HG03060 (cell line): Measurements from ENCODE around the gene NISCH.
"Not testable (repeated sequence)": the region's sequence is repeated elsewhere in the genome, so short reads cannot be mapped to it uniquely, and the experiment has no call there.

Experiments
- ATAC-seq: cut with Tn5 transposase; IDR thresholded peaks from one replicate; pipeline ENCODE4 v1.9.1; 2021; ENCODE audit warnings: low read depth, moderate number of reproducible peaks; ENCODE audit not compliant: unreplicated experiment

Gene NISCH

GRCh38 chr3:52523386-52524257 lies 68.2 kb downstream of the NISCH start:
- no peak for ATAC-seq

GRCh38 chr3:52524258-52524751 lies 68.9 kb downstream of the NISCH start:
- no peak for ATAC-seq

DNA sequence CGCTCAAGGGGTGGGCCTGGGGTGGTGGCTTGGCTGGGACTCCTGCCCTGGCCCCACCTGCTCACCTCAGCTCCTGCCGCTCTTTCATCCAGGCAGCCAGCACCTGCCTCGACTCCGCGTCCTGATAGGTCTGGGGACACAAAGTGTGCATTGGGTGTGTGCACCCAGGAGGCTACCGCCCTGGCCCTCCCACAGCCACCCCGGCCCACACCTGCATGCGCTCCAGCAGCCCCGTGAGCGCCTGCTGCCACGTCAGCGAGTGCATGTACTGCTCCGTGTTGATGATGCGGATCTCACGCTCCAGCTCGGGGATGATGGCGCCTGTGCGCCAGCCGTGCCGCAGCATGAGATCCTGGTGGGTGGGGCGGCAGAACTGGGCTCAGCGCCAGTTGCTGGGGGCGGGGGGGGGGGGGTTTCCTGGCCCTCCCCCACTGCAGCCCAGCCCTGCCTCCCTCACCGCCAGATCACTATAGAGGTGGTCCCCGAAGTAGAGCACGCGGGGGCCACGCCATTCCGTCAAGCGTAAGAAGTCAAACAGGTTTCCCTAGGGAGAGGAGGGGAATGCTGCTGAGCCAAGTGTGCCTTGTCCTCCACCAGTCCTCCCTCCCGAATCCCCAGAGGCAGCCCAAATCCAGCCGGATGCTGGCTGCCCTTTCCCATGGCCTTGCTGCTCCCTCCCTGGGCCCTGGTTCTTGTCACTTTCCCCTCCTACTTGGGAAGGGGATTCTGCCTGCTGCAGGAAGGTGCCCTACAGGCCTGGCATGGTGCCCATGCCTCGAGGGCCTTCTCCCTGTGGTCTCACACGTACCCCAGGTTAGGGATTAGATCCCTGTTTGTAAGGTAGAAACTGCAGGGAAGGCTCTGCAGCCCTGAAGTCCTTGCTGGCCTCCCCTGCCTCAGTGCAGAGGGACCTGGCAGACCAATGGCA lies 69.6 kb downstream of the NISCH start:
- ATAC-seq: no peak

DNA sequence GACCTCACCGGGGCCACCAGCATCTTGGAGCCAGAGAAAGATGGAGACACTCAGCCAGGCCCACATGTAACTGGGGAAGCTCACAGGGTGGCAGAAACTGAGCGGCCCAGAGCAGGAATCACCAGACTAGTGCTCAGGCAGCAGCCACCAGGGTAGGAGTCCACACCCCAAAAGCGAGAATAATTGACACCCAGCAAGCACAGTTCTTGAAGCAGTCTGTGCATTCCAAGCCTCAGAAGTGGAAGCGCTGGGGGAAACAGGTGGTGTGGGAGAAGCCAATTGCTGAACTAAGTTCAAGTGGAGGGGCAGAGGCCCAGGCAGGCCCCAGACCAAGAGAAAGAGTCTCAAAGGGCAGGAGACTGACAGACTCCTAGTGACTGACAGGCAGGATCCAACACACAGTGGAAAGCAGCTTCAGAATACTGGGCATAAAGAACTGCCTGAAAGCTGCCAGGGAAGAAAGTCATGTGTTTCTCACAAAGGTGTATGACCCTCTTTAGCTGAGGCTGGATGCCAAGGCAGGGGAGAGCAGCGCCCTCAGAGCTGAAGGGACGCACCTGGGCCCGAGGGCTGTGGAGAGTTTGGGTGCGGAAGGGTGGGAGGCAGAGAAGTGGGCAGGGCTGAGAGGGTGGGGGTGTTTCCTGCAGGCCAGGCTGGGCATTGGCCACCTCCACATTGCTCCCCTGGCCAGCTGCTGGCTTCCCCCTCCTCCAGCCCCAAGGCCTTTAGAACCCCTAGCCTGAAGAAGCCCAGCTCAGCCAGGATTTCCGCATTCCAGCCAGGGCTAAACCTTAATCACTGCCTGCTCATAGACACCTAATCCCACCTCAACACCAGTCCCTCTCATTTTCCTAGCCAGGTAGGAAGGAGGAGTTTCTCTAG lies 70.5 kb downstream of the NISCH start:
- no peak for ATAC-seq

DNA sequence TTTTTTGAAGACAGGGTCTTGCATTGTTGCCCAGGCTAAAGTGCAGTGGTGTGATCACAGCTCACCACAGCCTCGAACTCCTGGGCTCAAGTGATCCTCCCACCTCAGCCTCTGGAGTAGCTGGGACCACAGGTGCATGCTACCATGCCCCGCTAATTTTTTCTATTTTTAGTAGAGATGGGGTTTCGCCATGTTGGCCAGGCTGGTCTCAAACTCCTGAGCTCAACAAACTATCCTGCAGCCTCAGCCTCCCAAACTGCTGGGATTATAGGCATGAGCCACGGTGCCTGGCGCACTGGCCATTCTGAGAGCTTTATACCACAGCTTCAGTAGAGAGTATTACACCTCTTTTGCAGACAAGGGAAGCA lies 71.3 kb downstream of the NISCH start:
- not testable (repeated sequence) for ATAC-seq

DNA sequence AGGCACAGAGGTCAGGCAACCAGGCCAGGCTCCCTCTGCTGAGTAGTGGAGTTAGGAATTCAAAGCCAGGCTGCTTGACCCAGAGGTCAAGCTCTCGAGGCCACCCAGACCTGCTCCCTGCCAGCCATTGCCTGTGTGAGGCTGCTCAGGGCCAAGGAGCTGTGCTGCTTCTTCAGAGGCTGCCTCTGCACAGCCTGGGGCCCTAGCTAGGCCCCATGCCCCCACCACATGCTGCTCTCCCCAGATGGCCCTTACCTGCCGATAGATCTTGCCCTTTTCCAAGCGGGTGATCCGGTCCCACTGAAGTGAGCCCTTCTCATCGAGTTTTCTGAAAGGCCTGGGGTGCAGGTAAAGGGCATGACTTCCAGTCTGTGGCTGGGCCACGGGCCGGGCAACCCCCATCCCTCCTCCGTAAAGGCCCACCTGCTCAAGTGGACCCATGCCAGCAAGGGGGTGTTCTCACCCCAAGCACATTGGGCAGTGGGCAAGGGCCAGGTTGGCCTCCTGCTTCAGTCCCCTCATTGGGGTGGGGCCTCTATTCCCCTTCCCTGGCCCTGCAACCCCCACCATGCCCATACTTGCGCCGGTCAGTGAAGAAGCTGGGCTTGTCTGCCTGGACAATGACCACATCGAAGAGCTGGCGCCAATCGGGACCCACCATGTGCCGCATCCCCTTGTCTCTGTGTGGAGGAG lies 71.8 kb downstream of the NISCH start:
- no peak for ATAC-seq

GRCh38 chr3:52527732-52528585 lies 72.6 kb downstream of the NISCH start:
- ATAC-seq: no peak

DNA sequence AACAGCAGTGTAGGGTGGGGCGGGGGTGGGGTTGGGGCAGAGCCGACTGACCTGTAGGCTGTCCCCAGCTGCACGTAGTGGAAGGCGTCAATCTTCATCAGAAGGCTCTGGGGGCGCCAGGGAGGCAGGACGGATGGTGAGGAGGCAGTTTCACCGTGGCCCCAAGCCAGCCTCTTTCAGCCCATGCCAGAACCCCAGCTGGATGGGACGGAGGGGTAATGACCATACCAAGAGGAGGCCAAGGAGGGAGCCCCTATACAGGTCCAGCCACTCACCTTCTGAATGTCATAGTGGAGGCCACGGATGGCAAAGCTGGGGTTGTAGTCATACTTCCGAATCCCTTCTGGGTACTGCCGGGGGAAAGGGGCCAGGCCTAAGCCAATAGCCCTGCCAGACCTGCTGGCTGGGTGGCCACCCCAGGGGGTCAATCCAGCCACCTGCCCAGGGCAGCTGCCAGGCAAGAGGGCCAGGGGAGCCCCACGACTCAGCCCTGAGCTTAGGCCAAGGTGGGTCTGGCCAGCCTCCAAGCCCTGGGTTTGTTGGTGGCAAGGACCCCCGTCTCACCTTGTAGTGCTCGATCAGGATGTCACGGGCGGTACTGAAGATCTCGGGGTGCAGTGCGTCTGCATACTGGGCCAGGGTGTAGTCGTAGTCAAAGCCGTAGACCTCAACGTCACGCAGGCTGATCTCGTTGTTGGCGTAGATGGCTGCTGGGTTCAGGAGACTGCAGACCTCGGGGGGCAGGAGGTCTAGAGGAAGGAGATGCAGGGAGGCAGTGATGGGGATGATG lies 73.4 kb downstream of the NISCH start:
- no peak for ATAC-seq

DNA sequence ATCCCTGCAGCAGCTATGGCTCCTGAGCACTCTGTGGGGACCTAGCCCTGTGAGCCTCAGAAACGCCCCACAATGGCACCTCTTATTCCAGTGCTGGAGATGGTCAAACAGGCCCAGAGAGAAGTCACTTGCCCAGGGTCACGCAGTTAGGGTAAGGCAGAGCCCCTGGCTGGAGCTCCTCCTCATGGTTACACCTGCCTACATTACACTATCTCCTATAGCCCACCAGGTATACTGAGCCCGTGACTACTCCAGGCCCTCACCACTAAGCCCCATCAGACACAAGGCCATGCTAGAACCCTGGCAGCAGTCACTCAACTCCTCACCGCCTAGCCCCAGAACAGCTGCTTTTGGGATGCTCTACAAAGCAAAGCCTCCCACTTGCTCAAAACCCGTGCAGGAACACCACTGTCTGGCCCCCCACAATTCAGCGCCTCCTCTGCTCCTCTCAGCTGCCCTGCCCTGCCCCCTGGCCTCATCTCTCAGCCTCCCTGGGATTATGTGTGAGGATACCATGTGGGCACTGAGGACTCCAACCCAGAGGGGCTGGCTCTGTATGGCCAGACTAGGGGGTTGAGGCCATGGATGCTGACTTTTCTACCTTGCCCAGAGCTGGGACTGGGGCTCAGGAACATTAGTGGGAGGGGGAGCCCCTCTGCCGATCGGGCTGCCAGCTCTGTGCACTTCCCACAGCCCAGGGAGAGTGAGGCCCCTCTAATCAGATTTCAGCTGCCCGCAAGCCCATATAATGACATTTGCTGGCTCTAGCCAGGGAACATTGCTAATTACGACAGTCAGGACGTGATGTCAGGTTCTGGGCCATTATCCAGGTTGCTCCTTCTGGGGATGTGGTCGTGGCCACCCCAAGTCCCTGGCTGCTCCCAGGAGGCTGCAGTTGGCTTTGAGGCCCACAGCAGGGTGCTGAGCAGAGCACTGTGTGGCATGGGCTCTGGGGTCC lies 74.3 kb downstream of the NISCH start:
- ATAC-seq: no peak

GRCh38 chr3:52530918-52531826 lies 75.8 kb downstream of the NISCH start:
- no peak for ATAC-seq

GRCh38 chr3:52531860-52532516 lies 76.6 kb downstream of the NISCH start:
- no peak for ATAC-seq

GRCh38 chr3:52532517-52532837 lies 77.1 kb downstream of the NISCH start:
- ATAC-seq: no peak

GRCh38 chr3:52532838-52533622 lies 77.6 kb downstream of the NISCH start:
- no peak for ATAC-seq

DNA sequence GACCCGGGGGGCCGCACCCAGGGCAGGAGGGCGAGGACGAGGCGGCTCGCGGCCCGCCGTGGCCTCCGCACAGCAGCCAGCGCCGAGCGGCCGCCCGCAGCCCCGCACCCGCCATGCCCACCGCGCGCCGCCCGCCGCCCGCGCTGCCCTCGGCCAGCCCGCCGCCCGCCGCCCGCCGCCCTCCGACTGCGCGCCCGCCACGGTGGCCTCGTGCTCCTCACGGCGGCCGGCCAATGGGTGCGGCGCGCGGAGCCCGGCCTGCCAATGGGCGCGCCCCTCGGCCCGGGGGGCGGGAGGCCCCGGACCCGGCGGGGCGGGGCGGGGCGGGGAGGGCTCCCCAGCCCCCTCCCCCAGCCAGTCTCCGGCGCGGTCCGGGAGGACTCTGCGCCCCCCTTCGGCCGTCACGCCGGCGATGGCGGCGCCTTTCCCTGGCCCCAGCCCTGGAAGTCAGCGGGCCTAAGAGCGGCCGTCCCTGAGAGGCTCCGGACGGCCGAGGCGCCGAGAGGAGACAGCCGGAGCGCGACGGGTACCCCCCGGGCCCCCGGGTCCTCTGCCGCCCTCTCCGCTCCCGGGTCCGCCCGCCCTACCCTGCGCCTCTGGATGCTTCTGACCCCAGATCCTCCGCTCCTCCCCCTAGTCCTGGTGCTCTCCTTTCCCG lies 78.3 kb downstream of the NISCH start, which contains the start of gene NT5DC2:
Gene NT5DC2 (minus strand): TSS at position 235 of the 658 bp plus-strand sequence. CDS start 120 bp downstream, at position 115.
- no peak for ATAC-seq
